Central memory CD4-positive, alpha-beta T cell (primary cell): ENCODE measurements around the gene SLC9C1.

Experiments used
- DNase-seq: peaks from one replicate; pipeline ENCODE4 v3.0.0; 2022
- total RNA-seq, 3 experiments: gene quantifications; one replicate each; lab custom pipeline; 2026; lab: John Stamatoyannopoulos, UW

The SLC9C1 gene
- 0 to 0.19 (median 0) reads per million in 3 experiments for total RNA-seq

DNA sequence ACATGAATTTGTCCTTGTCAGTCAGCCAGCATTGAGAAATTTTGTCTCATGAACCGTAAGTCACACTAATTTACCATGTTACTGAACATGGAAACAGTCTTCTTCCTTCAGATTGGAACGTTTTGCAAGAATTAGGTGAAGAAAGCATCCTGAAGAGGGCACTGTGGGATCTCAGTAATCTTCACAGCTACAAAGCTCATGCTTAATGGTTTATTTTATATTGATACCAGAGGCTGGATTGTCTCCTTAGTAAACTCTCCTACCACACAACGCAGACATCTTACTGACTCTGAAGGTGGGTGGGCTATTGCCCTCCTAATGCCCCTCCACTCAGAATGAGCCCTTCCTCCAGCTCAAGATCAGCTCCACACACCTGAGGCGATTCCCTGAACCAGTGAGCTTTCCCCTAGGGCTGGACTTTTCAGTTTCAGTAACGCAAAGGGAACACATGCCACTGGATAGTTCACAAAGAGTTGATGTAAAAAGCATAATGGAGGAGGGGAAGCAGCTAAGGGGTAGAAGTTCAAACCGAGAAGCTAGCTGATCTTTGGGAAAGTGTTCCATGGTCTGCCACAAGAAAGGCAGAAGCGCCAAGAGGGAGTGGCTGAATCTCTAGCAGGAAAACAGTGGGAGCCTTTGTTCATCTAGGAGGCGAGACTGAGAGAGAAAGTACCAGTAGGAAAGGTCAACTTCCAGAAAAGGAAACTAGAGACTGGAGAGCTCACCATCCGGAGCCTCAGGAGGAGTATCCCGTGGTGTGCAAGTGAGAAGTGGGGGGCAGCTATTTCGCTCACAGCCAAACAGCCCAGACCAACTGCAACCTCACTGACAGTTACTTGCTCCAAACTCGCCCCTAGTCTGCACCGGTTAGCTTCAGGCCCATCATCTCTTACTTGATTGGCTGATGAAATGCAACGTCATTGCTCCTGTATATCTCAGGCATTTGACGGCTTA, at the start of gene SLC9C1:
TSS of gene SLC9C1 (minus strand) at position 849 of the 954 bp plus-strand sequence. CDS start 7,425 bp downstream, outside the sequence.
- DNase-seq, result peak; percentile 23

DNA sequence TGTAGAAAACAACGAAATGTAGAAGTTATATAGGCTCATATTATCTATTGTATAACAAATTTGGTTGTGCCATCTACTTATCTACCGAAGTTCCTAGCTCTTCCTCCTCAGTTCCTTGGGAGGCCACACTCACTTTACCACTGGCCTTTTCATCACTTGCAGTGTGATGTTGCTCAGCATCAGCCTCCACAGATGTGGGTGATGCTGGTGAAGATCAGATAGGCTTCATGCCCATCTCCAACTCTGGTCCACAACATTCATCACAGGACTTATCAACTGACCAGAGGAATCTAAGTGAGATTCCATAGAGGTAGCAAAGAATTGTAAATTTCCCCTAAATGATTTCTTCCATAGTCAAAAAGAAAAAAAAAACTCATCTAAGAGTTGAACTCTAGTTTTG, 47.4 kb upstream of the SLC9C1 start:
- DNase-seq, result no peak

GRCh38 chr3:112339609-112340008, 45.6 kb upstream of the SLC9C1 start:
- no peak for DNase-seq

DNA sequence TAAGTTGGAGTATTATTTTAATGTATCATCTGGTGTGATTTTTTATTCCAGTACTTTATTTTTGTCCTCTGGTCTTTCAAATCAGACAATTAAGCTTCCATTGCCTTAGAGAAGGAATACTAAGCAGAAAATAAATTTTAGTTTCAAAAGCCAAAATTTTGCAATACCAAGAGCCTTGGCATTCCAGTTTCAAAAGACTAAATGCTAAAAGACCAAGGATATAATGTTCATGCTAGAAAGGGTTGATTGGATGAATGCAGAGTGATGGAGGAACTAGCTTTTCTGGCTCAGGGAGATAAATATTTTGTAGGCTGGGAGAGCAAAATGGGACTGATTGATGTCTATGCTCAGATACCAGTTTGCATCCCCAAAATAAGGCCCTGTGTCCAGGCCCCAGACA, 45.1 kb upstream of the SLC9C1 start:
- no peak for DNase-seq

DNA sequence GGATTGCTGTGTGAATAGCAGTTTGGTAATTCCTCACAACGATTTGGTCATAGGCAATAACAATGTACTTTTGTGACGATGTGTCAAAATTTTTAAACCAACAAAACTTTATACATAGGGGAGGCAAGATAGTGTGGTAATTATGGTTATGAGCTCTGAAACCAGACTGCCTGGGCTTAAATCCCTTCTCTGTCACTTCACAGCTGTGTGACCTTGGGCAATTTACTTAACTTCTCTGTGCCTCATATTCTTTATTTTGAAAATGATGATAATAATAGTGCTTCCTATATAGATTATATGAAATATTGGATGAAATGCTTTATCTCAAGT, 44.7 kb upstream of the SLC9C1 start:
- DNase-seq, result no peak

DNA sequence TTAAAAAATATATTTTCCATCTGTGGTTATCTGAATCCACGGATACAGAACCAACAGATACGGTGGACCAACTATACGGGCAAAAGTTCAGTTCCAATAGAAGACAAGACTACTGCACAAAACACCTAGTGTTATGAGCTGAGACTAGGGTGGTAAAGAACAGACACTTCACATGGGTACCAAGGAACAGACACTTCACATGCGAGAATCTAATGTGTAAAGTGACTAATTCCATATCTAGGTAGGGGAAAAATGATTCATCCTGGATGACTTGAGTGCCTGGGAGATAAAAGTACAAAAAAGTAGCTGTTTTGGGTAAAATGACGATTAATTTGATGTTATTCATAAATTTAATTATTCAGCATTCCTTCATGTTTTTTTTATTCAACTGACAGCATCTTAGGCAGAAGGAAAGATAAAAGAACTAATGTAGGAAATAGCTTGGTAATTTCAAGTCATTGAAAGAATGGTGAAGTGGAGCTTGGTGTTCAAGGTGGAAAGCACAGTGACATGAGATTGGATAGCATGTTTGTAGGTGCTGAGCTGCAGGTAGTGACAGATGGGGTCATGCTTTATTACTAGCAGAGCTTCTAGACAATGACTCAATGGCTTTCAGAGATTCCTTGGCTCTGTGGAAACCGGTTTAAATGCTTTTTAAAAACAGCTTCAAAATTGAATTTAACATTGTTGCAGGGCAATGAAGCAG, 44.2 kb upstream of the SLC9C1 start:
- DNase-seq, result no peak

- DNase-seq, result no peak
These were observed 41.4 kb upstream of the SLC9C1 start for GRCh38 chr3:112335434-112335781.

GRCh38 chr3:112334691-112335433, 40.8 kb upstream of the SLC9C1 start:
- no peak for DNase-seq

DNA sequence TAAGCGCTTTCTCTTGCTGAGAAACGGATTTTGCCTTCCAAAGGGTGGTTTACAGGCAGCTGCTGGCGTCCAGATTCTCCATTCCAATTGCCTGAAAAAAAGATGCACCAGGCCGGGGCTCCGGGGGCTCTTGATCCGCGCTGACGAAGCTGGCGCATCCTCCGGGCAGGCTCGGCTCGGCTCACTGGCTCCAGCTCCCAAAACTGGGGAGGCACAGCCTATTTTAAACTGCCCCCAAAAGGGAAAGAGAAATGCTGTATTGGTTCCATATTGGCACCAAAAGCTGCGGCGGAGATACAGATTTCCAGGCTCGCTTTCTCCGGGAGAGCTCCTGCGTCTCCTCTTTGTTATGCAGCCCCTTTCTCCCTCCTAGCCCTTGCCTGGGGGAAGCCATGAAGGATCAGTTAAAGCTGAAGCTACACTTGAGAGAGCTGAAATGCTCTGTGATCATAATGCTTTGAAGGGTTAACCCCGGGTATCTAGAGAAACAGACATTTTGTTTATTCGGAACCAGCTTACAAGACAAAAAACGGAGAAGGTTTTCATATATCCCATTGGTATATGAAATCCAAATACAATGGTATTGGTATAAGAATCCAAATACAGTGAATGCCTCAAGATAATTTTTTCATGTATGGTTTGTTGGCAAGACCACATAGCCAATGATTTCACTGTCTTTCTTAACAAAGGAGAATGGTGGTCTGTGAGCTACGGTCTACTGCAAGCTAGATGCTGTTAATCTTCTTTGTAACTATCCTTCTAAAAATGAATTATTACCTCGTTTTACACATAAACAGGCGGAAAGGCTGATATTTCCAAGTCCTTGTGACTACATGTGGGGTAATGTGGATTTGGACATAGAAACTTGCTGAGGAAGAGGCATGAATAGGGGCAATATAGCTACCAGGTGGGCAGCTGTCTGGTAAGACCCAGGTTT, 39.6 kb upstream of the SLC9C1 start:
- DNase-seq, result no peak

- peak; percentile 30 for DNase-seq
These were observed 39.0 kb upstream of the SLC9C1 start, which contains the start of gene CD200 for GRCh38 chr3:112333002-112333380. Gene CD200, plus strand, starts transcription at chr3:112333156. Its CDS starts 57 bp downstream, at chr3:112333213.

DNA sequence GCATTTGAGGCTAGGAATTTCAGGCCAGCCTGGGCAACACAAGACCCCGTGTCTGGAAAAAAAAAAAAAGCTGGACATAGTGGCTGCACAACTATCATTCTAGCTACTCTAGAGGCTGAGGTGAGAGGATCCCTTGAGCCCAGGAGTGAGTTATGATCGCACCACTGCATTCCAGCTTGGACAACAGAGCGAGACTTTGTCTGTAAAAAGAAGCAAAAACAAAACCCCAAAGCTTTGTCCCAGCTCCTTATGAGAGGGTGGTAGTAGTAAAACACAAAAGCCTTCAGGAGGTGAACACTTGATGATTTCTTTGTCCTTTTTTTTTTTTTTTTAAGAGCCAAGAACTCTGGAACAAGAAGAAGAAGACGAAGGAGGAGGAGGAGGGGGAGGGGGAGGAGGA, 37.8 kb upstream of the SLC9C1 start:
- no peak for DNase-seq

- peak; percentile 49 for DNase-seq
These were observed 33.4 kb upstream of the SLC9C1 start for GRCh38 chr3:112327371-112327951.

DNA sequence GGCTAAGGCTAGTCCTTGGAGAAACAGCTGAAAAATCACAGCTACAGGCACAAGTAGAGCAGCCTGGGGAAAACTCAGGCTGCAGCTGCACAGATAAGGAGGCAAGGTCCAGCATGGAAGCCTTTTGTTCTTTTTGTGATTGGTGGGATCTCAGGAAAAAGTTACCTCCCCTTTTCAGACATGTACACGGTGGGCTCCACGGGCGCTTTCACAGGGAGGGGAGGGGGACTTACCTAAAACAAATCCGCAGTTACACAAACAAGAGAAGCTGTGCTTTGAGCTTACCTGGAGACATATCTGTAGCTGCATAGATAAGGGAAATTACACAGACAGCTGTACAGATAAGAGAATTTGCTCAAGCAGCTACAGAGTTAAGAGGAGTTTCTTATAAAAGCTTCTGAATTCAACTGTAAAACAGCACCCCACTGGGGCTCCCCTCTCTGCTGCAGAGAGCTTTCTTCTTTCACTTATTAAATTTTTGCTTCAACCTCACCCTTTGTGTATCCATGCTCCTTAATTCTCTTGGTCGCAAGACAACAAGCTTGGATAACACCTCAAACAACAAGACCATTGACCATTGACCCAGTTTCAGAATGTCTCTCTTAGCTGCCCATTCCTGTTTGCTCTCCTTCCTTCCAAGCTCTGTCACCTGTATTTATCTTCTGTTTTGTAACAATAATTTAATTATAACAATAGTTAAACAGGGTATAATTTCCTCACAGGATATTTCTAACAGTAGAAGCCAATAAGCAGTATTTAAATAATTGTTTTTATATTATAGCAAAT, 28.0 kb upstream of the SLC9C1 start:
- DNase-seq, result no peak

DNA sequence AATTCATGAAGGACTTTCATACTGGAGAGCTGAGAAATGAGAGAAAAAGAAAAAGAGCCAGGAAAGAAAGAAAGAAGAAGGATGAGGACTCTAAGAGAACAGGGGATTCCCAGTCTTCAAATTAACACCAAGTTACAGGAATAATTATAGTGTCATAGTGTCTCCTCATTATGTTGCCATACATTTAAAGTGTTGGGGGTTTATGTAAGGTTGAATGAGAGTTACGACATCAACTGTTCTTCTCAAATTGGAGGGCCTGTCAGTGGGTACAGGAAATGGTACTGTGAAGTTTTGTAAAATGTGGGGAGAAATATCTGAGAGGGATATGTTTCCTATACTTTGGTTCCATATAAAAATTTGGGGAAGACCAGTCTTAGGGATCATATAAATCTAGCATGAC, 26.7 kb upstream of the SLC9C1 start:
- no peak for DNase-seq

- no peak for DNase-seq
These were observed 25.7 kb upstream of the SLC9C1 start for GRCh38 chr3:112319516-112320276.

DNA sequence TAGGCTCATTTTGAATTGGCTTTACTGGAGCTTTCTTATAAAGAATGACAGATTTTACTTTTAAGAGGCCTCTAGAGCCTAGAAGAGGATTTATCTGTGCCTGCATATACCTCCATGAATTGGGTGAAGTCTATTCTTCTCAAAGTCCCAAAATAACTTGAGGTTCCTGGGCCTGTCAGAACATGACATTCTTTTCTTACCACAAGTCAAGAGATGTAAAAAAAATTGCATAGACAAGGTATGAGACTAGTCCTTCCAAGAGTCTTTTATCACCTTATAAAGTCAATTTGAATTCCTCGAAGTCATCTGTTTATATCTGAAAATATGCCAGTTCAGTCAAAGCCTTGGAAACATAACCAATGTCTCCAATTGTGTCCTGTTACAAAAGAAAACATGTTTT, 21.8 kb upstream of the SLC9C1 start:
- DNase-seq, result no peak

DNA sequence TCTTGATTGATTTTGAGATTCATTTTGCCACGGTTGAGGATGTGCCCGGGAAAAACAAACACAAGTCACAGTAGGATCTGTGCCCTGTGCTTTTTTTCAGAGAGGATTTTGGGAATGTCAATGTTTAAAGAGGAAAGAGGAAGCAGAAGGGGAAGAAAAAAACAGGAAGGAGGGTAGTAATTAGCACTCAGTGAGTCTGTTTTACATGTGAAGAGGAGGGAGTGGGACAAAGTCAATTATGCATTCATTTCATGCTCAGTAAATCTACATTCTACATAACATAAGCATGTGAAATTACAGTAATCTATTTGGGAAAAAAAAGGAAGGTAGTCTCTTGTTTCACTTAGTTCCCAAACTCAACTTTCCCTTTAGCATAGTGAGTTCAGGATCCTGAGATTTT, 20.6 kb upstream of the SLC9C1 start:
- no peak for DNase-seq

DNA sequence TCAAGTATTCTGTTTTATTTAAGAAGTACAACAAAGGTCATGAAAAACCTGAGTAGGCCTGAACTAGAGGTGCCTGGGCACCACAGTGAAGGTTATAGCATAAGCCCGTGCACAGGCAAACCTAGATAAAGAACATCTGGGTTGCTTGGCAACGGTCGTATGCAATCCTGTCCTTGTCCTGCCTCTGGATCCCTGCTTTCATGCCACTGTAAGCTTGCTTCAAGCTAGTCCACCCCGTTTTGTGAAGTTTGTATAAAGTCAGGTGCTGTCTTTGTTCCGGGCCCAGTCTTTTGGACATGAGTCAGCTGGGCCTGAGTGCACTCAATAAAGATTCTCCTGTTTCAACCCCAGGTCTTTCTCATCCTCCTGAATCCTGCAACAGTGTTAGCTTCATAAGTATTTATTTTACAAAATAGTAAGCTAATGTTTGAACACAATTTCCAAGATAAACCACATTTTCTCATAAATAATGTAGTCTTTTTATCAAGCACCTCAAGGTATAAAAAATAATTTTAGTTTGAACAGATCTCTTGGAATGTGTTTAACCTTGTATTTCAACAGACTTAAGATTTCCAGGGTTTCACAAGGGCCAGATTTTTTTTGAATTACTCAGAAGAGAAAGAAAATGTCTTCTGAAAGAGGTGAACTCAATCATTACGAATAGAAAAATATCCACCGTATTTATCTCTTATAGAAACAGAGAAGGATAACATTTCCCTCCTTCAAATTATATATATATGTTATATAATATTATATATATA, 14.3 kb upstream of the SLC9C1 start:
- no peak for DNase-seq

DNA sequence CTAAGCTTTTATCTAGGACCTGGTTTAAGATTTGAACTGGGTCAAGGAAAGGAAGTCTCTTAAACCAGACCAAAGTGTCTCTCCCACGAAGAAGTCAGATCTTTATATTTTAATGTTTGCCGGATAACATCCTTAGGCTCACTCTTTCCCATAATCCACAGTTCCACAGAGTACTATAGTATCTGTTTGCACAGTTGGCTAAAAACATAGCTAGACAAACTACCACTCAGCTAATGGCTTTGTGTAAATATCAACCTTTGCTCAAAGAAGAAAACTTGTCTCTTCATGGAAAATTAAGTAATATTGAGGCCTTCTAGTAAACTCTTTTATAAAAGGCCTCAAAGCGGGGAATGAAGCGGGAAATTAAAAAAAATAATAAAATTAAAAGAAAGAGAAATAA, 13.5 kb upstream of the SLC9C1 start:
- no peak for DNase-seq
